AG04450 (cell line): Measurements from ENCODE around the gene PEAK3. TPM values are rescaled to one million over a fixed set of nuclear protein-coding genes. Genes with fewer than 3 reads are reported as not detected.

Experiments
- CTCF ChIA-PET: fragments of 300-600, 350-600 bp; formaldehyde crosslinking; extraction: SDS; loops from one replicate; lab custom pipeline; 2022; ENCODE audit warnings: antibody characterized with exemption, inconsistent platforms; lab: Charles Lee
- POLR2A ChIA-PET: fragments of 350-600 bp; formaldehyde crosslinking; extraction: SDS; loops from one replicate; lab custom pipeline; 2021; ENCODE audit warnings: antibody characterized with exemption, inconsistent platforms; lab: Yijun Ruan, JAX
- DNase-seq: peaks from one replicate; pipeline ENCODE4 v3.0.0-alpha.2; 2011; ENCODE audit warnings: low read depth, low spot score
- H3K27ac ChIP-seq: one replicate; pipeline ENCODE4 v1.5.1; 2012; ENCODE audit warnings: low read depth, low read length, control low read depth
- H3K27me3 ChIP-seq: one replicate; pipeline ENCODE4 v1.6.0; 2012; ENCODE audit warnings: low read length; ENCODE audit not compliant: control insufficient read depth, insufficient read depth
- H3K4me3 ChIP-seq: 2 replicates; pipeline ENCODE4 v1.5.1; 2011; ENCODE audit warnings: mild to moderate bottlenecking, low read depth, low read length, control low read depth
- H3K9me3 ChIP-seq: 2 replicates; pipeline ENCODE4 v1.5.1; 2012; ENCODE audit warnings: low read length; ENCODE audit not compliant: control insufficient read depth, insufficient read depth
- CTCF ChIP-seq: IDR thresholded peaks from 2 replicates; pipeline ENCODE4 v1.5.1; 2011; ENCODE audit warnings: low read depth, low read length, control low read depth, inconsistent platforms
- polyA plus RNA-seq: library from polyadenylated mRNA; depleted of rRNA; stranded (reverse); fragments of >200 nt; gene quantifications from 2 replicates; pipeline ENCODE4 v1.2.3, GENCODE V29; 2011

The PEAK3 gene
- polyA plus RNA-seq, 1 experiment, result 0.04 TPM

GRCh38 chr19:2300533-2300932, 18.6 kb upstream of the PEAK3 start:
- no peak for TF ChIP-seq CTCF
- POLR2A ChIA-PET, result no interaction called here
- Histone ChIP-seq H3K27ac (no peak overlapping the region), H3K9me3 (no peaks in the 10 kb centered on the region; the same call in 1 of the 2 replicates), H3K27me3 (peaks cover 22% of the 10 kb centered on the region), H3K4me3 (no peak overlapping the region)
- CTCF ChIA-PET, result no interaction called here
- DNase-seq, result no peak

GRCh38 chr19:2296141-2296540, 14.2 kb upstream of the PEAK3 start:
- Histone ChIP-seq H3K27me3 (peaks cover 31% of the 10 kb centered on the region), H3K9me3 (no peaks in the 10 kb centered on the region; the same call in 1 of the 2 replicates), H3K27ac (no peak overlapping the region), H3K4me3 (no peak overlapping the region)
- POLR2A ChIA-PET, result no interaction called here
- no peak for TF ChIP-seq CTCF
- no peak for DNase-seq
- CTCF ChIA-PET, result no interaction called here

DNA sequence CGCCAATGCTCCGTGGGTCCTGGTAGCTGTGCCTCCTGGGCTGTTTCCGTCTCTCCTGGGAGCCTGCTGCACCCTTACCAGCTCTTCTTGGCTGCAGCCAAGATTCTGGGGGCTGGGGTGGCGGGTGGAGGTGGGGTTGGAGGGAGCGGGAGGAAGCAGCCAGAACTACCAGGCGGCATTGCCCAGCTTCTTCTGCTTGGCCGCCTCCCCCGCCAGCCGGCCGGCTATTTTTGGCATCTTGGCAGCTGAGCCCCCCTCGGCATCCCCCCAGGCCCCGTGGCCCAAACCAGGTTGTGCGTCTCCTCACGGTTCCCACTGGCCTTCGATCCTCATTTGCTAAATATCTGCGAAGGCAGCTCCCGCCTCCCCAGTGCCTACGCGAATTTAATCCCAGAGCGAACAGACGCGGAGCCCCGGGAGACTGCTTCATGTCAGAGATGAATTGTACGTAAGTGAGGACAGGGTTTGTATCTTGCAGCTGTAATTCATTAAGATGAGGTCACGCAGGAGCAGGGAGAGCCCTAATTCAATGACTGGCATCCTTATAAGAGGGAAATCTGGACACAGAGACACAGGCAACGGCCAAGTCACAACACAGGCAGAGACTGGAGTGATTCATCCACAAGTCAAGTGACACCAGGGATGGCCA, 12.8 kb upstream of the PEAK3 start:
- Histone ChIP-seq H3K9me3 (no peaks in the 10 kb centered on the region; the same call in 1 of the 2 replicates), H3K27ac (no peak overlapping the region), H3K4me3 (0 out of 2 replicates have a peak overlapping the region, but pooled peaks have one; percentile 4), H3K27me3 (peaks cover 38% of the 10 kb centered on the region)
- ChIA-PET CTCF (interaction anchor here (0.6 to 1.2 kb wide), 5 partner anchors 20 to 1693 kb away, joined by 3 to 5 read pairs (median 3); no protein-coding TSS in a partner anchor), POLR2A (interaction anchor here (0.6 to 1.3 kb wide), 2 partner anchors 9 to 702 kb away, joined by 3 to 6 read pairs; no protein-coding TSS in a partner anchor)
- TF ChIP-seq CTCF, result no peak
- DNase-seq, result no peak

DNA sequence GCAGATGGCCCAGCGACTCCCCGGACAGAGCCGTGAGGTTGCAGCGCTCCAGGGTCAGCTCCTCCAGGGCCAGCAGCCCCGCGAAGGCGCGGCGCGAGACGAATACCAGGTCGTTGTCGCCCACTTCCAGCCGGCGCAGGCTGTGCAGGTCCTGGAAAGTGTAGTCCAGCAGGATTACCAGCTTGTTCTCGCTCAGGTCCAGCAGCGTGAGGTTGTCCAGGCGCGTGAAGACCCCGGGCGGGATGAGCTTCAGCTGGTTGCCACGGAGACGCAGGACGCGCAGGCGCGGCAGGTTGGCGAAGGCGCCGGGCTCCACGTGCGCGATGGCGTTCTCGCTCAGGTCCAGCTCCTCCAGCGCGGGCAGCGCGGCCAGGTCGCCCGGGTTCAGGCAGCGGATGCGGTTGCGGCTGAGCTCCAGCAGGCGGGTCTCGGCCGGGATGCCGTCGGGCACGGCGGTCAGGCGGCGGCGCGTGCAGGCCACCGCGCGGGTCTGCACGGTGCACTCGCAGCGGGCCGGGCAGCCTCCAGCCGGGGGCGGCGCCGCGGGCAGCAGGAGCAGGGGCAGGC, 9.3 kb upstream of the PEAK3 start:
- CTCF ChIA-PET, result interaction anchor here (1.0 kb wide), 1 partner anchor 17 kb away, joined by 3 read pairs; no protein-coding TSS in a partner anchor
- H3K9me3 ChIP-seq, result peaks cover 4% of the 10 kb centered on the region; the same call in 1 of the 2 replicates
- POLR2A ChIA-PET, result no interaction called here
- no peak overlapping the region for H3K4me3 ChIP-seq
- TF ChIP-seq CTCF, result no peak
- peaks cover 65% of the 10 kb centered on the region for H3K27me3 ChIP-seq
- DNase-seq, result no peak
- H3K27ac ChIP-seq, result no peak overlapping the region
